HT-29 (cell line): ENCODE measurements around the gene HENMT1. TPM values are rescaled to one million over a fixed set of nuclear protein-coding genes. Genes with fewer than 3 reads are reported as not detected.
"Not testable (repeated sequence)": the region's sequence is repeated elsewhere in the genome, so short reads cannot be mapped to it uniquely, and the experiment has no call there.

ENCODE experiments used
- DNase-seq: peaks from one replicate; pipeline ENCODE4 v3.0.0-alpha.2; 2015; ENCODE audit warnings: low spot score
- total RNA-seq: library from RNA; depleted of rRNA; stranded (reverse); fragments of >200 nt; shearing (Covaris generic); gene quantifications from 2 replicates; pipeline ENCODE4 v1.2.3, GENCODE V29; 2014

The HENMT1 gene
- total RNA-seq, 1 experiment from 2014 or later: 15.1 TPM

DNA sequence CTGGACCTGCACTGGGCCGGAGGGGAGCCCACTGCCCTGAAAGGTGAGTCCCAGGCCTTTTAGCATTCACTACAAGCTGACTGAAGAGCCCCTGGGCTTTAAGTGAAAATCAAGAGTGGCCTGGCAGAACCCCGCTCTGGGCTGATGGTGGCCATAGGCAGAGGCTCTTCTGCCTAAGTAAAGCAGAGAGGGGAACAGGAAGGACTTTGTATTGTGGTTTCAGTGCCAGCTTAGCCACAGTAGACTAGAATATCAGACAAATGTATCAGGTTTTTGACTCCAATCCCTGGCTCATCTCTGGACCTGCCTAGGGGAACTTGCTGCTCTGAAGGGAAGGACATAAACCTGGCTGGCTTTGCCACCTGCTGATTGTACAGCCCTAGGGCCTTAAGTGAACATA, 10.2 kb upstream of the HENMT1 start:
- DNase-seq: no peak

DNA sequence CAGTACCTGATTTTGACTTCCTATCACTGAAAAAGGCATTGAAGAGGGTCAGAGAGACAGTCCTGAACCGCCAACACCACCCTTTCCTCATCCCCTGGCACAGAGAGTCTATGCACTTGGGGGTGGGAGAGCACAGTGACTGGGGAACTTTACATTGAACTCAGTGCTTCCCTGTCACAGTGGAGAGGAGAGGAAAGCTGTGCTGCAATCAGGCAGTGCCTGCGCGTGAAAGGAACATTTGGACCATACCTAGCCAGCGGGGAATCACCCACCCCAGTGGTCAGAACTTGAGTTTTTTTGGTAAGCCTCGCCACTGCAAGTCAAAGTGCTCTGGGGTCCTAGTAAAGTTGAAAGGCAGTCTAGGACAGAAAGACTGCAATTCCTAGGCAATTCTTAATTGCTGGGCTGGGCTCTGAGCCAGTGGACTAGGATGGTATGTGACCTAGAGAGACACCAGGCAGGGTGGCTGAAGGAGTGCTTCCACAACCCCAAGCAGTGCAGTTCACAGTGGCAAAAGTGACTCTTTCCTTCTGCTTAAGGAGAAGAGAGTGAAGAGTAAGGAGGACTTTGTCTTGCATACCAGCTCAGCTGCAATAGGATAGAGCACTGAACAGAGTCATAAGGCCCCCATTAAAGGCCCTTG, 9.4 kb upstream of the HENMT1 start:
- no peak for DNase-seq

GRCh38 chr1:108669679-108670078, 8.8 kb upstream of the HENMT1 start:
- no peak for DNase-seq

GRCh38 chr1:108668777-108669176, 7.9 kb upstream of the HENMT1 start:
- DNase-seq: no peak

- not testable (repeated sequence) for DNase-seq
Measured at GRCh38 chr1:108667422-108667821, 6.5 kb upstream of the HENMT1 start.

GRCh38 chr1:108665771-108666170, 4.9 kb upstream of the HENMT1 start:
- DNase-seq: no peak

- DNase-seq: no peak
Measured at GRCh38 chr1:108665067-108665466, 4.2 kb upstream of the HENMT1 start.

GRCh38 chr1:108664481-108664880, 3.6 kb upstream of the HENMT1 start:
- no peak for DNase-seq

DNA sequence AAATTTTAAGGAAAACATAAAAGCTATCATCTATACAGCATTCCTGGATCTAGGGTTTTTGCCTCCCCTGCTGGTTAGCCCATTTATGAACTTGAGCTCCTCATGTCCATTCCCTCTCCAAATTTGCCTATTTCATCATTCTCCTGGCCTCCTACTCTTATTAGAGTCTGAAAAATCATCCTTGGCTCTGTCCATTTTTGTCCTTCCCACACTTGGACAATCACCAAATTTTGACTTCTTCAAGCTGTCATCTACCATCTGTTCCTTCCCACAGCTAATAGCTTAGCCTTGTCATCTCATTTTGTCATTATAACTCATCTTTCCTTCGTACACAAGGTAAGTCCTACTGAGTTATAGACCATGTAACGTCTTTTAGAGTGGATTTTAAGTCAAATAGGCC, 2.2 kb upstream of the HENMT1 start:
- DNase-seq: no peak

DNA sequence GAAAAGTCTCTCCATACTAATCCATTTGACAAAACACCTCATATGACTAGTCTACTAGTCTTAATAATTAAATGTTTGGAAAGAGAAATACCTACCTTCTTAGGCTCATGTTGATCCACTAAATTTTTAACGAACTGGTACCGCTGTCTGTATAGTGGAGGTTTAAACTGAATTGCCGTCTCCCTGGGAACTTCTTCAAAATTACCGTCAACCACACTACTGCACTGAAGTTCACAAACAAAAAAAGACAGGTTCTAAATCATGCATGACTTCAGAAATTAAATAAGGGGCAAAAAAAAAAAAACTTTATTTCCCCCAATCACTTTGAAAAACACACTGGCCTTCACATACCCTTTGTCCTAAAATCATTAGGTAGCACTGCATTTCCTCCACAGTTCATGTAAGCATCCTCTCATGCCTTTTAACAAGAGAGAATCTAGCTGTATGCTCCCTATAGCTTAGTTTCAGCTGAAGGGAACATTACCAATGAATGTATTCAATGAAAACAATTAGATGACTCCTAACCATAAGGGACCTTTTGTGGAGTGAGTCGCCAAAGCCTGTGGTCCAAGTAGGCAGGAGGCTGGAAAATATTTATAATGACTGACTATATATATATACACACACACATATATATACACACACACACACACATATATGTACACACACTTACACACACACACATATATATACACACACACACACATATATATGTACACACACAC, 3.4 kb downstream of the HENMT1 start:
- no peak for DNase-seq

DNA sequence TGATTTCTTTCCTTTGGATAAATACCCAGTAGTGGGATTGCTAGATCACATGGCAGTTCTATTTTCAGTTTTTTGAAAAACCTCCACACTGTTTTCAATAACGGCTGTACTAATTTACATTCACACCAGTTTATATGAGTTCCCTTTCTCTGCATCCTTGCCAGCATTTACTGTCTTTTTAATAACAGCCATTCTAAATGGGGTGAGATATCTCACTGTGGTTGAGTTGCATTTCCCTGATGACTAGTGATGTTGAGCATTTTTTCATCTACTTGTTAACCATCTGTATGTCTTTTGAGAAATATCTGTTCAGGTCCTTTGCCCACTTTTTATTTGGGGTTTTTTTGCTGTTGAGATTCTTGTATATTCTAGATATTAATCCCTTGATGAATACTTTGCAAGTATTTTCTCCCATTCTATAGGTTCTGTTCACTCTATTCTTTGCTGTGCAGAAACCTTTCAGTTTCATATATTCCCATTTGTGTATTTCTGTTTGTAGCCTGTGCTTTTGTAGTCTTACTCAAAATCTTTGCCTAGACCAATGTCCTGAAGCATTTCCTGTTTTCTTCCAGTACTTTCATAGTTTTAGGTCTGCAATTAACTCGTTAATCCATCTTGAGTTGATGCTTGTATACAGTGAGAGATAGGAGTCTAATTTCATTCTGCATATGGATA, 7.3 kb downstream of the HENMT1 start:
- no peak for DNase-seq

GRCh38 chr1:108646648-108647269, 14.1 kb downstream of the HENMT1 start:
- DNase-seq: peak; percentile 90

DNA sequence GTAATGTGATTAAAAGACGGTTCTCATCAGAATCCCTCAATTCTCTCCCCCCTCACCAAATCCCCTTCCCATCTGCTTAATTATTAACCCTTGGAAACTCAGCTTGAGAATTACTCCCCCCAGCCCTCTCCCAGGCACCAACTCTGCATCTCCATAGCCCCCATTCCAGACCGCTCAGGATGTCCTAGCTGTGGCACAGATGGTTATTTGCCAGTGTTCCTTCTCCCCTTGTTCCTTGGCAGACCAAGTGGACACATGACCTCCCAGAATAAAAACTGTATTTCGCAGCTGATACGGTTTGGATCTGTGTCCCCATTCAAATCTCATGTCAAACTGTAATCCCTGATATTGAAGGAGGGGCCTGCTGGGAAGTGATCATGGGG, 14.6 kb downstream of the HENMT1 start:
- no peak for DNase-seq

DNA sequence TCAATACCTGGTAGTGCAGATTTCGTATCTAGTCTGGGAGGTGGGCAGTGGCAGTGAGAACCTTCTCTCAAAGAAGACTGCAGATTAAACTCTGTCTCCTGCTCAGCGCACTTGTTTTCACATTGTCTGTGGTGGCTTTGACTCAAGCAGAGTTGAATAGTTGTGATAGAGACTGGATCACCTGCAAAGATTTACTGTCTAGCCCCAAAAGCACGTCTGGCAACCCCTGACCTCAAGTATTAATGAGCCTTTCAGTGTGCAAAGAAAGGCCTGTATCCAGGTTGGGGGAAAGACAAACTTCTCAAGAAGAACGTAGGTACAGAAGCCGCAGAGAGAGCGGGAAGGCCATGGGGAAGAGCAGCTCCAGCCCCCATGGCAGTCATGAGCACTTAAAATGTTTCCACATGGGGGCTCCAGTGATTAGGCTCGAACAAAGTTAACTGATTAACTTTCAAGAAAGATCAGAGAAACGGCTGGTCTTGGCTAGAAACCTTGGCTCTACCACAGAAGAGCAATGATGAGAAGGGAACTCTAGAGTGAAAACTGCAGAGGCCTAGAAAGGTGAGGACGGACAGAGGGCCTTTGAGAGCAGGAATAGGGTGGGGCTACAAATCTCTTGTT, 15.2 kb downstream of the HENMT1 start:
- DNase-seq: no peak

GRCh38 chr1:108644984-108645383, 15.9 kb downstream of the HENMT1 start:
- DNase-seq: no peak

DNA sequence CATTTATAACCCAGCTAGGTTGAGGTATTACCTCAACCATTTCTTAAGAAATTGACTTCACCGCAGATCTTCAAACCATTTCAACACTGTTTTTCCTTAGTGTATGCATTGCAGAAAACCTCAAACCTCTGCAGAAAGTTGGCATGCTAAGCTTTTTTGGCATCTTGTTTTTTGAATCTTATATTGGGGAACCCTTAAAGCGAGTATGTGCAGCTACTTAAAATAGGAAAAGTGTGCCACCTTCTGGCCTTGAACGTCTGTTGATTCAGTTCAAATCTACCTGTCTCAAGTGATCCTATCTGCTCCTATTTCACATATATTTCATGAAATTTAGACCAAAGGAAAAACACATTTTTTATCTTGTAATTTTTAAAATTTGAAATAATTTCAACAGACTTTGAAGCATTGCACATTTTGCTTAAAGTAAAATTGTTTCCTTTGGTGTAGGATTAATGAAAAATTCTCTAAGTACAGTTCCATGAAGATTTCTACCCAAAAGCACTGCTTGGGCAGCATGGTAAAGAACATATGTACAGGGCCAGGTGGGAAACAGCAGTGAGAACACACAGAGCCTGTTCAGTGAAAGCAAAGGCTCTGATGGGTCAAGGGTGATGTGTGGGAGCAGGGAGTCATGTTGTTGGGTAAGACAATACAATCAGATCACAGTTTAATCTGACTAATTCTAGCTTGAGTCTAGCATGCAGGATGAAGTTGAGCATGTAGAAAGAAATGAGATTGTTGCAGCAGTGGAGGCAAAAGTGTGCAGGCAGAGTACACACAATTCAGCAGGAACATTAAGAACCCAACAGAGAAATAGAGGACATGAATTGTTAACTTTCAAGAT, 17.2 kb downstream of the HENMT1 start:
- peak; percentile 75 for DNase-seq

DNA sequence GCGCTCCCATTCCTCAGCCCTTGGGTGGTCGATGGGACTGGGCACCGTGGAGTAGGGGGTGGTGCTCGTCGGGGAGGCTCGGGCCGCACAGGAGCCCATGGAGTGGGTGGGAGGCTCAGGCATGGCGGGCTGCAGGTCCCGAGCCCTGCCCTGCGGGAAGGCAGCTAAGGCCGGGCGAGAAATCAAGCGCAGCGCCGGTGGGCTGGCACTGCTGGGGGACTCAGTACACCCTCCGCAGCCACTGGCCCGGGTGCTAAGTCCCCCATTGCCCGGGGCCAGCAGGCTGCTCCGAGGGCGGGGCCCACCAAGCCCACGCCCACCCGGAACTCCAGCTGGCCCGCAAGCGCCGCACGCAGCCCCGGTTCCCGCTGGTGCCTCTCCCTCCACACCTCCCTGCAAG, 20.0 kb downstream of the HENMT1 start:
- not testable (repeated sequence) for DNase-seq

GRCh38 chr1:108639899-108640560, 20.9 kb downstream of the HENMT1 start:
- no peak for DNase-seq

- no peak for DNase-seq
Measured at GRCh38 chr1:108636876-108637275, 24.0 kb downstream of the HENMT1 start.

DNA sequence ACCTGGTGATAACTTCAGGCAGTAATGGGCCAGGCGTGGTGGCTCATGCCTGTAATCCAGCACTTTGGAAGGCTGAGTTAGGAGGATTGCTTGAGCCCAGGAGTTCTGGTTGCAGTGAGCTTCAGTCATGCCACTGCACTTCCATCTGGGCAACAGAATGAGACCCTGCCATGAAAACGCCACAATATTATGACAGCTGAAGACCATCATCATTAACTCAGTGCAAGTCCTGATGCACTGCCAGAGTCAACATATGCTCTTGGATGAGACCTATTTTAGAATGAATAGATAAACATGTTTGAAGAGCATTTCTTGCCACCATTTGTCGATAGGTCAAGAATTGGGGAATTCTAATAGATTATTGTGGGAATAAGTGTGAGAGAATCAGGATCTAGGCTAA, 26.4 kb downstream of the HENMT1 start:
- DNase-seq: no peak

DNA sequence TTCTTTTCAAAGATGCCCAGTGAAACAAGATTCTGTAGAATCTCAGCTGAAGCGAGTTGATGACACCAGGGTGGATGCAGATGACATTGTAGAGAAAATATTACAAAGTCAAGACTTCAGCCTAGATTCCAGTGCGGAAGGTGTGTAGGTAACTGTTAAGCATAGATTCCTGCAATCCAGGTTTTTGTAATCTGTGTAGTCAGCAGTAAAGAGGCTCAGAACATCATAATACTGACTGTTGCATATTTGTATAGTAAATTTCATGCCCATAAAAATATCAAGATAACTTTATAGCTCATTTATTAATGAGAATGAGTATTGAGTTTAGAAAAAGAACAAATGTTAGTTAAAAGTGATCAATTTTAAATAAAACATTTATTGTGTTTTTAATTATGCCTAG, 32.2 kb downstream of the HENMT1 start:
- no peak for DNase-seq
